Measurements from ENCODE around the gene MB.
A peak's percentile ranks its signal among the peaks of the same experiment; 100 is the strongest.

MB gene

DNA sequence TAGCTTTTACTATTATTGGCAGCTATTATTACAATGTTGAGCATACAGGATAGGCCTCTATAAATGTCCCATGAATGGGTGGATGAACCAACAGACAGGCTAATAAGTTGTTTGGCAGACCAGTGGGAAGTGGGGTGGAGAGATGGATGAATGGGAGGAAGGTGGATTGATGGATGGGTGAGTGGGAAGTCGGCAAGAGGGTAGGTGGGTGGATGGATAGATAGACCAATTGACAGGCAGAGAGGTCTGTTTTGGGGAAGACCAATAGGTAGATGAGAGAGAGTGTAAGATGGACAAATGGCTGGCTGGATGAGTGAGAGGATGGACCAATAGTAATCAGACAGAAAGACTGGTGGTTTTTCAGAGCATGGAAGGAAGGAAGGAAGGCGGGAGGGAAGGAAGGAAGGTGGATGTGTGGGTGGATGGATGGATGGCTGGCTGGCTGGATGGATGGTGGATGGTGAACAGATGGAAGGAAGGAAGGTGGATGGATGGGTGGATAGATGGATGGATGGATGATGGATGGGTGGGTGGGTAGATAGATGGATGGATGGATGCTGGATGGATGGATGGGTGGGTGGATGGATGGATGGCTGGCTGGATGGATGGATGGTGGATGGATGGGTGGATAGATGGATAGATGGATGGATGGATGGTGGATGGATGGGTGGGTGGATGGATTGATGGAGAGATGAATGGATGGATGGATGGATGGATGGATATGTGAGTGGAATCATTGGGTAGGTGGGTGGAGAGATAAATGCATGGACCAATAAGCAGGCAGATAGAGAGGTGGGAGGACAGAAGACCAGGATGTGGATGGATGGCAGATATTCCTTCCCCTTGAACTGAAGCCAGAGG is 39.1 kb downstream of the MB start:
- Histone ChIP-seq H3K27ac (ENCODE audit: low read depth, low read length) (no peak overlapping the region), H3K4me2 (ENCODE audit: low read length) (no peak overlapping the region), H3K79me2 (ENCODE audit: control insufficient read depth, insufficient read depth, low read length) (no peaks in the 10 kb centered on the region), H4K8ac (ENCODE audit: low read depth, low read length) (no peak overlapping the region), H2BK15ac (replicated peaks; ENCODE audit: low read depth) (no peak overlapping the region), H2BK120ac (ENCODE audit: low read depth, low read length) (no peak overlapping the region), H3K56ac (ENCODE audit: low read length) (no peak overlapping the region), H4K5ac (ENCODE audit: low read length) (no peak overlapping the region), H3K4me3 (ENCODE audit: low read length) (no peak overlapping the region), H3K27me3 (ENCODE audit: insufficient read depth, low read length, poor library complexity) (no peaks in the 10 kb centered on the region), H3K79me1 (ENCODE audit: low read length) (no peaks in the 10 kb centered on the region), H3K4me1 (ENCODE audit: control insufficient read depth, low read depth, low read length) (no peaks in the 10 kb centered on the region), H3K18ac (ENCODE audit: low read length) (no peak overlapping the region), H3K23ac (ENCODE audit: low read length) (no peak overlapping the region), H2AK5ac (ENCODE audit: low read length) (no peak overlapping the region), H3K4ac (ENCODE audit: low read depth, low read length) (no peak overlapping the region), H3K36me3 (ENCODE audit: control insufficient read depth, insufficient read depth, low read length) (no peaks in the 10 kb centered on the region), H3K9ac (ENCODE audit: low read length) (no peak overlapping the region), H2BK5ac (ENCODE audit: low read length) (no peak overlapping the region)
- whole genome bisulfite sequencing (ENCODE audit: extremely low coverage, insufficient coverage, low lambda C conversion rate), result 100% methylated on average over 2 of the region's 2 CpGs
- DNase-seq, result no peak

DNA sequence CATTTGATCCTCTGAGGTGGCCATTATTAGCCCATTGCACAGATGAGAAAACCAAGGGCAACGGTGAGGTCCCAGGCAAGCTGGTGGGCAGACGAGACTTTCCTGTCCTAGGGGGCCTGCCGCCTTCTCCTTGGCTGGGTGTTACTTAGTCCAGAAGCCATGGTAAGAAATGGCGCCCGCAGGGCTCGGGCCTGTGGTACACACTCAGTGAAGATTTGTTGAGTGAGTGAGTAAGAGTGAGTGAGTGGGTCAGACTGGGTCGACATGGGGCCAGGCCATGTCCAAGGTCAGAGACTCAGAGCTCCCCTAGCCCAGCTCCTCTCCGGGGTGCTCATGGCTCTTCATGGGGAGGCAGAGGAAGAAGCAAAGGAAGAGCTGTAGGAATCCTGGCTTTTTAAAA is 40.5 kb downstream of the MB start:
- H3K4ac ChIP-seq (ENCODE audit: low read depth, low read length), result no peak overlapping the region
- no peak overlapping the region for H3K27ac ChIP-seq (ENCODE audit: low read depth, low read length)
- no peak overlapping the region for H3K4me2 ChIP-seq (ENCODE audit: low read length)
- H3K79me2 ChIP-seq (ENCODE audit: control insufficient read depth, insufficient read depth, low read length), result no peaks in the 10 kb centered on the region
- no peaks in the 10 kb centered on the region for H3K36me3 ChIP-seq (ENCODE audit: control insufficient read depth, insufficient read depth, low read length)
- H3K4me3 ChIP-seq (ENCODE audit: low read length), result no peak overlapping the region
- no peak overlapping the region for H2AK5ac ChIP-seq (ENCODE audit: low read length)
- no peak overlapping the region for H3K23ac ChIP-seq (ENCODE audit: low read length)
- H3K56ac ChIP-seq (ENCODE audit: low read length), result no peak overlapping the region
- WGBS (ENCODE audit: extremely low coverage, insufficient coverage, low lambda C conversion rate), result no CpG with 5 or more reads among the region's 8 CpGs
- no peak overlapping the region for H2BK120ac ChIP-seq (ENCODE audit: low read depth, low read length)
- no peaks in the 10 kb centered on the region for H3K4me1 ChIP-seq (ENCODE audit: control insufficient read depth, low read depth, low read length)
- H2BK5ac ChIP-seq (ENCODE audit: low read length), result no peak overlapping the region
- H2BK15ac ChIP-seq (replicated peaks; ENCODE audit: low read depth), result no peak overlapping the region
- no peak overlapping the region for H3K9ac ChIP-seq (ENCODE audit: low read length)
- H4K8ac ChIP-seq (ENCODE audit: low read depth, low read length), result no peak overlapping the region
- H3K79me1 ChIP-seq (ENCODE audit: low read length), result no peaks in the 10 kb centered on the region
- DNase-seq, result no peak
- H3K18ac ChIP-seq (ENCODE audit: low read length), result no peak overlapping the region
- no peak overlapping the region for H4K5ac ChIP-seq (ENCODE audit: low read length)
- no peaks in the 10 kb centered on the region for H3K27me3 ChIP-seq (ENCODE audit: insufficient read depth, low read length, poor library complexity)

DNA sequence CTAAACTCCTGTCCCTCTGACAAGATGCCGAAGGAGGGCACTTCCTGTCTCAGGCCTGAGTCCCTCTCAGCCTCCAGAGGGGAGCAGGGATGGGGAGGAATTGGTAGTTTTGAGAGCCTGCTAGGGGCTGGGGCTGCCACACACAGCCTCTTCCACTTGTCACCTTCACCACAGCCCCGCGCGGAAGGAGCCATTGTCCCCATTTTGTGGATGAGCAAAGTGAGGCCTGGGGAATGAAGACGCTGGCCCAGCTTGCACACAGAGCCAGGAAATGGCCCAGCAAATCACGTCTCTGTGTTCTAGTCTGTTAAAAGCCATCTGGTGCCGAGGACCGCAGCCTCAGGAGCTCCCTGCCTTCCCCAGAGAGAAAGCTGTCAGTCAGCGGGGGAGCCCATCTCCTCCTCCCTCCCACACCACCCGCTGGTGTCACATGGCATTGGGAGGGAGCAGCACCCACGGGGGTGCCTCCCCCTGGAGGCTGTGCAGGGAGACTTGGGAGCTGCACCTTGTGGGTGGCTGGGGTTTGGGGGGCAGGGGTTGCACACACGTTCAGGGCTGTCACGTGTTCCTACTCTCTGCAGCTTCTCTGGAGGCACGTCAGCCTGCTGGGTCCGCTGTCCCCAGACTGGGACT is 41.9 kb downstream of the MB start:
- no peaks in the 10 kb centered on the region for H3K36me3 ChIP-seq (ENCODE audit: control insufficient read depth, insufficient read depth, low read length)
- H3K79me2 ChIP-seq (ENCODE audit: control insufficient read depth, insufficient read depth, low read length), result no peaks in the 10 kb centered on the region
- H3K4me3 ChIP-seq (ENCODE audit: low read length), result no peak overlapping the region
- no peak overlapping the region for H3K4ac ChIP-seq (ENCODE audit: low read depth, low read length)
- H3K23ac ChIP-seq (ENCODE audit: low read length), result no peak overlapping the region
- peak overlapping the region; percentile 25 for H3K56ac ChIP-seq (ENCODE audit: low read length)
- H3K4me1 ChIP-seq (ENCODE audit: control insufficient read depth, low read depth, low read length), result no peaks in the 10 kb centered on the region
- no peak overlapping the region for H2BK15ac ChIP-seq (replicated peaks; ENCODE audit: low read depth)
- no peak overlapping the region for H2BK120ac ChIP-seq (ENCODE audit: low read depth, low read length)
- DNase-seq, result no peak
- no peak overlapping the region for H4K5ac ChIP-seq (ENCODE audit: low read length)
- H2BK5ac ChIP-seq (ENCODE audit: low read length), result no peak overlapping the region
- no peak overlapping the region for H3K27ac ChIP-seq (ENCODE audit: low read depth, low read length)
- no peak overlapping the region for H3K9ac ChIP-seq (ENCODE audit: low read length)
- H3K27me3 ChIP-seq (ENCODE audit: insufficient read depth, low read length, poor library complexity), result no peaks in the 10 kb centered on the region
- H3K4me2 ChIP-seq (ENCODE audit: low read length), result no peak overlapping the region
- no CpG with 5 or more reads among the region's 15 CpGs for WGBS (ENCODE audit: extremely low coverage, insufficient coverage, low lambda C conversion rate)
- H2AK5ac ChIP-seq (ENCODE audit: low read length), result no peak overlapping the region
- H3K18ac ChIP-seq (ENCODE audit: low read length), result no peak overlapping the region
- H3K79me1 ChIP-seq (ENCODE audit: low read length), result no peaks in the 10 kb centered on the region
- H4K8ac ChIP-seq (ENCODE audit: low read depth, low read length), result no peak overlapping the region

DNA sequence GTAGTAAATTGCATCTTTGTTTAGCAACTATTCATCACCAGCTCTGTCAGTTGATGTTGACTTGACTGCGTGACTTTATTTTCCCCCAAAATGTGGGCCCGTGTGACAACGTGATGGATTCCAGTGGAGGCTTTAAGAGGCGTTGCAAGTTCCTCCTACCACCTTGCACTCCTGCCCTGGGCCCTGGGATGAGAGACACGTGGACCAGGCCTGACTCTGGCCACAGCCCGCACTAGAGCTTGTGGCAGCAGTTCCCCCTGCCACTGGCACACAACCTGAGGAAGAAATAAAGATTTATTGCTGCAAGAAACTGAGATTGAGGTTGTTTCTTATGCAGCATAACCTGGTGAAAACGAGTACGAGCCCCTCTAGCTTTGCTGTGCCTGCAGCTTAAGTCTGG is 44.6 kb downstream of the MB start:
- Histone ChIP-seq H2AK5ac (ENCODE audit: low read length) (no peak overlapping the region), H2BK120ac (ENCODE audit: low read depth, low read length) (no peak overlapping the region), H4K8ac (ENCODE audit: low read depth, low read length) (no peak overlapping the region)

DNA sequence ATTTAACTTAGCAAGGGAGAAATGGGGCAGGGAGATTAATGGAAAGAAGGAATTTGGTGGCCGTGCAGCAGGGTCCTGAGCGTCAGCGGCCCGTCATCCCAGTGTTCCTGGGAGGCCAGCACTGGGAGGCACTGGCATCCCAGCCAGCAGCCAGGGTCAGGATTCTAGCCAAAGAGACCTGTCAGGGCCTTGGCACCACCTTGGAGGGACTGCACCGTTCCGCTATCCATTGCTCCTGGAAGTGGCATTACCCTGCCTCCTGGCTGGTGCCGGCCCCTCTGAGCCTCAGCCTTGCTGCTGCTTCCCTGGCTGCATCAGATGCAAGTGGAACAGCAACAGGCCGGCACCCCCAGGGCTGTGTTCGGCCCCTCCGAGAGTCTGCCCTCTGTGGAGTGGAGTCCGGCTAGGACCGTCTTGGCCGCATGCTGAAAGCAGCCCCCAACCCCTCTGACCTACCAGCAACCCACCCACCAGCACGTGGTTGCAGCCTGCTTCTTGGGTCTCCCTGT is 46.4 kb downstream of the MB start:
- Histone ChIP-seq H2BK15ac (replicated peaks; ENCODE audit: low read depth) (no peak overlapping the region), H3K4me3 (ENCODE audit: low read length) (no peak overlapping the region), H2BK5ac (ENCODE audit: low read length) (no peak overlapping the region), H3K4me2 (ENCODE audit: low read length) (no peak overlapping the region), H3K4me1 (ENCODE audit: control insufficient read depth, low read depth, low read length) (no peaks in the 10 kb centered on the region), H3K23ac (ENCODE audit: low read length) (no peak overlapping the region), H2AK5ac (ENCODE audit: low read length) (no peak overlapping the region), H3K36me3 (ENCODE audit: control insufficient read depth, insufficient read depth, low read length) (no peaks in the 10 kb centered on the region), H3K79me2 (ENCODE audit: control insufficient read depth, insufficient read depth, low read length) (no peaks in the 10 kb centered on the region), H4K5ac (ENCODE audit: low read length) (no peak overlapping the region), H3K56ac (ENCODE audit: low read length) (no peak overlapping the region), H3K79me1 (ENCODE audit: low read length) (no peaks in the 10 kb centered on the region), H3K18ac (ENCODE audit: low read length) (no peak overlapping the region), H3K9ac (ENCODE audit: low read length) (no peak overlapping the region), H3K27ac (ENCODE audit: low read depth, low read length) (no peak overlapping the region), H3K27me3 (ENCODE audit: insufficient read depth, low read length, poor library complexity) (no peaks in the 10 kb centered on the region), H2BK120ac (ENCODE audit: low read depth, low read length) (no peak overlapping the region), H3K4ac (ENCODE audit: low read depth, low read length) (no peak overlapping the region), H4K8ac (ENCODE audit: low read depth, low read length) (no peak overlapping the region)
- no peak for DNase-seq
- WGBS (ENCODE audit: extremely low coverage, insufficient coverage, low lambda C conversion rate), result no CpG with 5 or more reads among the region's 14 CpGs

More for the DNA sequence above, 44.6 kb downstream of the MB start:
- Histone ChIP-seq H3K4ac (ENCODE audit: low read depth, low read length) (no peak overlapping the region), H3K79me1 (ENCODE audit: low read length) (no peaks in the 10 kb centered on the region), H2BK5ac (ENCODE audit: low read length) (no peak overlapping the region), H3K4me1 (ENCODE audit: control insufficient read depth, low read depth, low read length) (no peaks in the 10 kb centered on the region), H4K5ac (ENCODE audit: low read length) (no peak overlapping the region), H3K9ac (ENCODE audit: low read length) (no peak overlapping the region), H3K56ac (ENCODE audit: low read length) (no peak overlapping the region), H3K4me3 (ENCODE audit: low read length) (no peak overlapping the region), H2BK15ac (replicated peaks; ENCODE audit: low read depth) (no peak overlapping the region), H3K79me2 (ENCODE audit: control insufficient read depth, insufficient read depth, low read length) (no peaks in the 10 kb centered on the region), H3K4me2 (ENCODE audit: low read length) (no peak overlapping the region), H3K36me3 (ENCODE audit: control insufficient read depth, insufficient read depth, low read length) (no peaks in the 10 kb centered on the region), H3K23ac (ENCODE audit: low read length) (no peak overlapping the region), H3K27ac (ENCODE audit: low read depth, low read length) (no peak overlapping the region), H3K27me3 (ENCODE audit: insufficient read depth, low read length, poor library complexity) (no peaks in the 10 kb centered on the region), H3K18ac (ENCODE audit: low read length) (no peak overlapping the region)
- DNase-seq, result no peak
- WGBS (ENCODE audit: extremely low coverage, insufficient coverage, low lambda C conversion rate), result no CpG with 5 or more reads among the region's 8 CpGs
